ENCODE measurements around the gene IGFBP1. TPM values are rescaled to one million over a fixed set of nuclear protein-coding genes. Genes with fewer than 3 reads are reported as not detected.

Gene IGFBP1
- total and polyA plus RNA-seq, 2 of the 13 experiments (the other 11 are each of a cell fraction or from before 2014, with no cell fraction given): 5.4 to 885 TPM

DNA sequence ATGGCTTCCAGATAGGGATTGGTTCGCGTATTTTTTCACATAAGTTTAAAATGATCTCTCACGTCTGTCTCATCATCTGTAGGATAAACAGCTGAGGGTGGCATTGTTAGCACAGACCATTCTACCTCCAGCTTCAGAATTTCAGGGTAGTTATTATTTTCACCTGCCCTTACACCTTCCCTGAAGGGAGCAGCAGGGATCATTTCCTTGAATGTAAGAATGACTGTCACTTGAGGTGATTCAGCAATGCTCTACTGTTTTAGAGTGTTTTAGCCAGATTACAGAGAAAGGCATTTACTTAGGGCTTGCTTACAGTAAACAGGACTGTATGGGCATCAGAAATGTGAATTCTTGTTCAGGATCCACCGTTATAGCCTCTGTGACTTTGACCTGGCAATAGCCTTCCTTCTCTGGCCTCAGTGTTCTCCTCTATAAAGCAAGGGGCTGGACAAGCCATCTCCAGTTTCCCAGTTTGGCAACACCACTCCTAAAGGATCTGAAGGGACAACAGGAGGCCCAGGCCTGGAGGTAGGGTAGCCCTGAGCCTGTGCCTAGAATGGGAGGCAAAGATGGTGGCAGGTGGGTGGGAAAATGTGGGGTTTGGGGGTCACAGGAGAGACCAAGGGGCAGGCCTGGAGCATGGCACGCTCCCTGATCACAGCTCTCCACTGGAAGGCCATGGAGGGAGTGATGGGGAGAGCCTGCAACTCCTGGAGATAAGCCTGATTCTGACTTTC lies 1.2 kb upstream of the IGFBP1 start (continued):
- TF ChIP-seq, protein P1, sequence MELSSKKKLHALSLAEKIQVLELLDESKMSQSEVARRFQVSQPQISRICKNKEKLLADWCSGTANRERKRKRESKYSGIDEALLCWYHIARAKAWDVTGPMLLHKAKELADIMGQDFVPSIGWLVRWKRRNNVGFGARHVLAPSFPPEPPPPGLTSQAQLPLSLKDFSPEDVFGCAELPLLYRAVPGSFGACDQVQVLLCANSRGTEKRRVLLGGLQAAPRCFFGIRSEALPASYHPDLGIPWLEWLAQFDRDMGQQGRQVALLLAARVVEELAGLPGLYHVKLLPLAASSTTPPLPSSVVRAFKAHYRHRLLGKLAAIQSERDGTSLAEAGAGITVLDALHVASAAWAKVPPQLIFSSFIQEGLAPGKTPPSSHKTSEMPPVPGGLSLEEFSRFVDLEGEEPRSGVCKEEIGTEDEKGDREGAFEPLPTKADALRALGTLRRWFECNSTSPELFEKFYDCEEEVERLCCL (CRISPR knock-in tag; IDR thresholded peaks at IDR 0.05; ENCODE audit: borderline replicate concordance): no peak
- TF ChIP-seq KLF6 (CRISPR knock-in tag; IDR thresholded peaks at IDR 0.05): 0 out of 2 replicates have a peak, but pooled peaks have one; percentile 27
- TF ChIP-seq, protein P2, sequence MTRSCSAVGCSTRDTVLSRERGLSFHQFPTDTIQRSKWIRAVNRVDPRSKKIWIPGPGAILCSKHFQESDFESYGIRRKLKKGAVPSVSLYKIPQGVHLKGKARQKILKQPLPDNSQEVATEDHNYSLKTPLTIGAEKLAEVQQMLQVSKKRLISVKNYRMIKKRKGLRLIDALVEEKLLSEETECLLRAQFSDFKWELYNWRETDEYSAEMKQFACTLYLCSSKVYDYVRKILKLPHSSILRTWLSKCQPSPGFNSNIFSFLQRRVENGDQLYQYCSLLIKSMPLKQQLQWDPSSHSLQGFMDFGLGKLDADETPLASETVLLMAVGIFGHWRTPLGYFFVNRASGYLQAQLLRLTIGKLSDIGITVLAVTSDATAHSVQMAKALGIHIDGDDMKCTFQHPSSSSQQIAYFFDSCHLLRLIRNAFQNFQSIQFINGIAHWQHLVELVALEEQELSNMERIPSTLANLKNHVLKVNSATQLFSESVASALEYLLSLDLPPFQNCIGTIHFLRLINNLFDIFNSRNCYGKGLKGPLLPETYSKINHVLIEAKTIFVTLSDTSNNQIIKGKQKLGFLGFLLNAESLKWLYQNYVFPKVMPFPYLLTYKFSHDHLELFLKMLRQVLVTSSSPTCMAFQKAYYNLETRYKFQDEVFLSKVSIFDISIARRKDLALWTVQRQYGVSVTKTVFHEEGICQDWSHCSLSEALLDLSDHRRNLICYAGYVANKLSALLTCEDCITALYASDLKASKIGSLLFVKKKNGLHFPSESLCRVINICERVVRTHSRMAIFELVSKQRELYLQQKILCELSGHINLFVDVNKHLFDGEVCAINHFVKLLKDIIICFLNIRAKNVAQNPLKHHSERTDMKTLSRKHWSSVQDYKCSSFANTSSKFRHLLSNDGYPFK (CRISPR knock-in tag; IDR thresholded peaks at IDR 0.05; ENCODE audit: borderline replicate concordance): no peak
- no peak for TF ChIP-seq TGIF2 (CRISPR knock-in tag; IDR thresholded peaks at IDR 0.05)
- TF ChIP-seq PHF8 (CRISPR knock-in tag; IDR thresholded peaks at IDR 0.05): no peak
- TF ChIP-seq, protein P3, sequence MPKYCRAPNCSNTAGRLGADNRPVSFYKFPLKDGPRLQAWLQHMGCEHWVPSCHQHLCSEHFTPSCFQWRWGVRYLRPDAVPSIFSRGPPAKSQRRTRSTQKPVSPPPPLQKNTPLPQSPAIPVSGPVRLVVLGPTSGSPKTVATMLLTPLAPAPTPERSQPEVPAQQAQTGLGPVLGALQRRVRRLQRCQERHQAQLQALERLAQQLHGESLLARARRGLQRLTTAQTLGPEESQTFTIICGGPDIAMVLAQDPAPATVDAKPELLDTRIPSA (CRISPR knock-in tag; IDR thresholded peaks at IDR 0.05; ENCODE audit: borderline replicate concordance): no peak
- no peak for TF ChIP-seq KLF13 (CRISPR knock-in tag; IDR thresholded peaks at IDR 0.05)
- TF ChIP-seq KMT2A (CRISPR knock-in tag; IDR thresholded peaks at IDR 0.05): no peak
- TF ChIP-seq, protein P4, sequence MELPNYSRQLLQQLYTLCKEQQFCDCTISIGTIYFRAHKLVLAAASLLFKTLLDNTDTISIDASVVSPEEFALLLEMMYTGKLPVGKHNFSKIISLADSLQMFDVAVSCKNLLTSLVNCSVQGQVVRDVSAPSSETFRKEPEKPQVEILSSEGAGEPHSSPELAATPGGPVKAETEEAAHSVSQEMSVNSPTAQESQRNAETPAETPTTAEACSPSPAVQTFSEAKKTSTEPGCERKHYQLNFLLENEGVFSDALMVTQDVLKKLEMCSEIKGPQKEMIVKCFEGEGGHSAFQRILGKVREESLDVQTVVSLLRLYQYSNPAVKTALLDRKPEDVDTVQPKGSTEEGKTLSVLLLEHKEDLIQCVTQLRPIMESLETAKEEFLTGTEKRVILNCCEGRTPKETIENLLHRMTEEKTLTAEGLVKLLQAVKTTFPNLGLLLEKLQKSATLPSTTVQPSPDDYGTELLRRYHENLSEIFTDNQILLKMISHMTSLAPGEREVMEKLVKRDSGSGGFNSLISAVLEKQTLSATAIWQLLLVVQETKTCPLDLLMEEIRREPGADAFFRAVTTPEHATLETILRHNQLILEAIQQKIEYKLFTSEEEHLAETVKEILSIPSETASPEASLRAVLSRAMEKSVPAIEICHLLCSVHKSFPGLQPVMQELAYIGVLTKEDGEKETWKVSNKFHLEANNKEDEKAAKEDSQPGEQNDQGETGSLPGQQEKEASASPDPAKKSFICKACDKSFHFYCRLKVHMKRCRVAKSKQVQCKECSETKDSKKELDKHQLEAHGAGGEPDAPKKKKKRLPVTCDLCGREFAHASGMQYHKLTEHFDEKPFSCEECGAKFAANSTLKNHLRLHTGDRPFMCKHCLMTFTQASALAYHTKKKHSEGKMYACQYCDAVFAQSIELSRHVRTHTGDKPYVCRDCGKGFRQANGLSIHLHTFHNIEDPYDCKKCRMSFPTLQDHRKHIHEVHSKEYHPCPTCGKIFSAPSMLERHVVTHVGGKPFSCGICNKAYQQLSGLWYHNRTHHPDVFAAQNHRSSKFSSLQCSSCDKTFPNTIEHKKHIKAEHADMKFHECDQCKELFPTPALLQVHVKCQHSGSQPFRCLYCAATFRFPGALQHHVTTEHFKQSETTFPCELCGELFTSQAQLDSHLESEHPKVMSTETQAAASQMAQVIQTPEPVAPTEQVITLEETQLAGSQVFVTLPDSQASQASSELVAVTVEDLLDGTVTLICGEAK (IDR thresholded peaks at IDR 0.05): no peak
- TF ChIP-seq, protein P4 (CRISPR knock-in tag; IDR thresholded peaks at IDR 0.05): no peak
- TF ChIP-seq ZNF343 (CRISPR knock-in tag; IDR thresholded peaks at IDR 0.05): no peak
- TF ChIP-seq, protein P5, sequence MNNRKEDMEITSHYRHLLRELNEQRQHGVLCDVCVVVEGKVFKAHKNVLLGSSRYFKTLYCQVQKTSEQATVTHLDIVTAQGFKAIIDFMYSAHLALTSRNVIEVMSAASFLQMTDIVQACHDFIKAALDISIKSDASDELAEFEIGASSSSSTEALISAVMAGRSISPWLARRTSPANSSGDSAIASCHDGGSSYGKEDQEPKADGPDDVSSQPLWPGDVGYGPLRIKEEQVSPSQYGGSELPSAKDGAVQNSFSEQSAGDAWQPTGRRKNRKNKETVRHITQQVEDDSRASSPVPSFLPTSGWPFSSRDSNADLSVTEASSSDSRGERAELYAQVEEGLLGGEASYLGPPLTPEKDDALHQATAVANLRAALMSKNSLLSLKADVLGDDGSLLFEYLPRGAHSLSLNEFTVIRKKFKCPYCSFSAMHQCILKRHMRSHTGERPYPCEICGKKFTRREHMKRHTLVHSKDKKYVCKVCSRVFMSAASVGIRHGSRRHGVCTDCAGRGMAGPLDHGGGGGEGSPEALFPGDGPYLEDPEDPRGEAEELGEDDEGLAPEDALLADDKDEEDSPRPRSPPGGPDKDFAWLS (CRISPR knock-in tag; IDR thresholded peaks at IDR 0.05; ENCODE audit: borderline replicate concordance): no peak
- no peak for TF ChIP-seq ZNF777 (CRISPR knock-in tag; IDR thresholded peaks at IDR 0.05)

Measured in HepG2 (cell line).